Stimulated activated CD8-positive, alpha-beta memory T cell treated with anti-CD3 and anti-CD28 coated beads, Interleukin-15, amount 100 ng/mL, for 1 hour (primary cell): ENCODE data around the gene VTN.
"Not testable (repeated sequence)": the region's sequence is repeated elsewhere in the genome, so short reads cannot be mapped to it uniquely, and the experiment has no call there.

Experiments
- DNase-seq: peaks from one replicate; pipeline ENCODE4 v3.0.0-alpha.2; 2020; ENCODE audit warnings: low read depth

Gene VTN

GRCh38 chr17:28342313-28342712 is 27.8 kb downstream of the VTN start:
- no peak for DNase-seq

- DNase-seq, result no peak
These were observed 28.6 kb downstream of the VTN start for GRCh38 chr17:28341516-28341915.

- DNase-seq, result no peak
These were observed 29.7 kb downstream of the VTN start for GRCh38 chr17:28340374-28340773.

DNA sequence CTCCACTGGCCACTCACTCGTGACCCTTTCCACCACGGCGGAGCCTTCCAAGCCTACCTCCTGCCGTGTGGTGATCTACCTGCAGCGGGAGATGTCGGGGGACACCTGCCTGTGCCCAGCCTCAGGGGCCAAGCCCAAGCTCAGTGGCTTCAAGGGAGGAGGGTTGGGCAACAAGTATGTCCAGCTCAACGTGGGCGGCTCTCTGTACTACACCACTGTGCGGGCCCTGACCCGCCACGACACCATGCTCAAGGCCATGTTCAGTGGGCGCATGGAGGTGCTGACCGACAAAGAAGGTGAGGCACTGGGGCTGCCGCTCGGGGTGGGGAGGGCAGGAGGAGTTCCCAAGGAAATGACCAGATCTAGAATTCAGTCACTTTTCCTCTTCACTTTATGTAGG is 30.7 kb downstream of the VTN start:
- no peak for DNase-seq

GRCh38 chr17:28338769-28339212 is 31.3 kb downstream of the VTN start:
- DNase-seq, result not testable (repeated sequence)

DNA sequence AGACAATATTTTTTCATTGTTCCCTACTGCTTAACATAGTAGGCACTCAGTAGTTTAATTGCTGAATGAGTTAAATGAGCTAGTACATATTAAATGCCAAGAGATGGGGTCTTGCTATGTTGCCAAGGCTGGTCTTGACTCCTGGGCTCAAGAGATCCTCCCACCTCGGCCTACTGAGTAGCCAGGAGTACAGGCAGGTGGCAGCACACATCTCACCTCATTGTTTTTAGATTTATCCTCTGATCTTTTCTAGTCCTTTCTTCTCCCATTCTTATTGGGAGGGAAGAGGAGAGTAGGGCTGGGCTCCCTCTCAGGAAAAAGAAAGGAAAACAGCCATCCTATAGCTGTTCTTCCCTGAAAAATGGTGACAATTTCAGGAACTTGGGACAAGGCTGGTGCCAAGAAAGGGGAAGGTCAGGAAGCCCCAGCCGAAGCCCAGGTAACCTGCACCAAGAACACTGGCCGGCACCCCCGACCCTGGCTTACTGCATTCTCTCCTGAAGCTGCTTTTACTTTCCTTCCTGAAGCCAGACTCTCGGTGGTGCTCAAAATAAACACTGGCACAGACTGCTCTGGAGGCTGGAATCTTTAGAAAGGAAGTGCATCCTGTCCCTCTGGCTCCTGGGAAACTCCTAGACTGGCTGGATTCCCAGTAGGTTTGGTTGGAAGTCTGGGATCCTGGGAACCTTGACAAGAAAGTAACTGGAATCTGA is 31.9 kb downstream of the VTN start:
- no peak for DNase-seq

DNA sequence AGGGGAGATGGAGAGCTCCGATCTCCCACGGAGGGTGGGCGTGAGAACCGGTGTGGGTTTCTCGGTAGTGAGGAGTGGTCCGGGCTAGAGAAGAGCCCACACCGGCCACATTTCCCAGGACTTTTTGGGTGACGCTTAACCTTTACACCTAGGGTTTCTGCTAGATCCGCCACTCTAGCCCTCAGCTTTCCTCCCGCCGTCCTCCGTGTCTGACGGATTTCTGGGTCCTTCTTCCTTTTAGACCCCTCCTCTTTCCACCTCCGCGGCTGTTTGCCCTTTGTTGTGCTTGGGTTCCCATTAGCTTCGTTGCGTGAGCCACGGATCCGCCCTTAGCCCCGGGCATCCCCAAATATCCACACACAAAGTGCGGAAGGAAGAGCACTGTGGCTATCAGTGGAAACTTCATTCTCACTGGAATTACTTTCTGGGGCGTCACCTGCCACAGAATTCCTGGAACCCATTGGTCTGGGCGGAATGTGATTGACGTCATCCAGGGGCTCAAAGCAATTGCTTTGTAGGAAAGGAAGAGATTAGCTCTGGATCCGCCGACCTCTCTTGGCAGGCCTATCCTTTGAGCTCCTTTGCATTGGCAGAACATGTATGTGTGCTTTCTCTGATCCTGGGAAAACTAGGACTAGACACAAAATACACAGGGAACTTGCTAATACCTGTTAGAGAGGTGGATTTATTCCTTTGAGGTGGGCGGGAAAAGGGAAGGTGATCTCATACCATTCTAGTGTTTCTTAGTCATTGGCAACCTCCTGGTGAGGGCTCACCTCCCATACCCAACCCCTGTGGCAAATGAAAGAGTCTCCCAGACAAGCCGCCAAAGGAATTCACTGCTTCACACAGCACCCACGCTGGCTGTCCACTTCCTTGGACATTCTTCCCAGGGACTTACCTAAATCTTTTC is 33.9 kb downstream of the VTN start:
- DNase-seq, result no peak

- DNase-seq, result peak; percentile 95
These were observed 34.7 kb downstream of the VTN start, which contains the start of the genes IFT20 and TNFAIP1 for GRCh38 chr17:28335201-28335958. IFT20 (minus strand) TSS chr17:28335472; CDS start chr17:28331985, 3,487 bp downstream. TNFAIP1 (plus strand) TSS chr17:28335761; CDS start chr17:28339522, 3,761 bp downstream.

DNA sequence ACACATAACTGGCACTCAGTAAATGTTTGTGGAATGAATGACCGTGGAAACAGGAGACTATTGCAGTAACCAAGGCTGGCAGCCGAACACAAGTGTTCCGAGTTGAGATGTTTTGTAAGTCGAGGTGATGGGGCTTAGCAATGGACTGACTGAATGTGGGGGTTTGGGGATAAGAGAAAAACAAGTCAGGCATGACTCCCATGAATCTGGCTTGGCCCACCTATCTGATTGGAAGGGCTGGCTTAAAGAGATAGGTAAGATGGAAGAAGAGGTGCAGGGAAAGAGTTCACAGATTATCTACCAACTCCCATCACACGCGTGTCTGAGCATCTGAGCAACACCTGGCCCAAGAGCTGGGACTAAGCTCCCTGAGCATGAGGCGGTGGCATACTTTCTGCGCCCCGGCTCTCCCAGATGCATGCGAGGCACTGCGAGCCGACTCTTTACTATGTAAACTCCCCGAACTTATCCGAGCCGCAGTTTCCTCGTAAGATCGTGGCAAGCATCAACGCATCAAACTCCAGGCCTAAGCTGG is 35.4 kb downstream of the VTN start:
- no peak for DNase-seq

GRCh38 chr17:28334171-28334570 is 35.9 kb downstream of the VTN start:
- no peak for DNase-seq

DNA sequence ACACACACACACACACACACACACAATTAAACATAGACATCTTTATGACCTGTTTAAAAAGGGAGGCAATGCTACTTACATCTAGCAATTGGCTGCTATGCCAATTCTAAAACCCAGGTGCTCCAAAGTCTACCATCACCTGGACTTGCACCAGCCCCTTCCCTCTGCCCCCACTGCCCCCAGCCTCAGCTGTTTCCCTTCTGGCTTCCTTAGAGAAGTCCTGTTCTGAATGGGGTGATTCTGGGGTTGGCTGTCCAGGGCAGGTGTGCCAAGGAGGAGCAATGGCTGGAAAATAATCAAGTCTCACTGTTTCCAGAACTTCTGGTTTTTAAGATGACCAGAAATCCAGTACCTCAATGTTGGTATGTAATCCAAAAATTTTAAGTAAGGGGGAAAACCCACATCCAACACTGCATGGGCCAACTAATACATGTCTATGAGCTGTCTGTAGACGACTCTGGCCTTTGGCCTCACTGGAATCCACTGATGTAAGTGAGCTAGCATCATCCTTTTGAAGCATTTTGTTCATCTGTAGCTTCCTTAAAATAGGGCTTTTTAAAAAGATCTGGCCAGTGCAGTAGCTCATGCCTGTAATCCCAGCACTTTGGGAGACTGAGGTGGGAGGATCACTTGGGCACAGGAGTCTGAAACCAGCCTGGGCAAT is 36.9 kb downstream of the VTN start:
- no peak for DNase-seq

DNA sequence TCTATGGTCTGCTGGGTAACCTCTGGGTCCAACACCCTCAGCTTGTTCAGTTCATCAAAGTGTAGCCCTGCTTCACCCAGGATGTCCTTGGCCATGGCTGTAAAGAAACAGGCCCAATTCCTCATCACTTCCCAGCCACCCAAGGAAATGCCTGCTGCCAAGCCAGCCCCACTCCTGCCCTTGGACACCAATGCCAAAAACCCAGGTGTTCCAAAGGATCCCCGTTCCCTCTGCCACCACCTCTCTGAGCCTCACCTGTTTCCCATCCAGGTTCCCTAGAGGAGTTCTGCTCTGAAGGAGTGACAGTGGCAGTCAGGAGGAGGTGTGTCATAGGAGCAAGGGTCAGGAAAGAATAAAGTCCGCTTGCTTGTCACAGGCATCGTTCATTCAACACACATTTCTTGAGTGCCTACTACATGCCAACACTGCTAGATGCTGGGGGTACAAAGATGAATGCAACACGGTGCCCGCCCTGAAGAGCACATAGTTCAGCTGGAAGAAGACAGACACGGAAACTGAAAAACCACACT is 38.2 kb downstream of the VTN start:
- DNase-seq, result no peak

DNA sequence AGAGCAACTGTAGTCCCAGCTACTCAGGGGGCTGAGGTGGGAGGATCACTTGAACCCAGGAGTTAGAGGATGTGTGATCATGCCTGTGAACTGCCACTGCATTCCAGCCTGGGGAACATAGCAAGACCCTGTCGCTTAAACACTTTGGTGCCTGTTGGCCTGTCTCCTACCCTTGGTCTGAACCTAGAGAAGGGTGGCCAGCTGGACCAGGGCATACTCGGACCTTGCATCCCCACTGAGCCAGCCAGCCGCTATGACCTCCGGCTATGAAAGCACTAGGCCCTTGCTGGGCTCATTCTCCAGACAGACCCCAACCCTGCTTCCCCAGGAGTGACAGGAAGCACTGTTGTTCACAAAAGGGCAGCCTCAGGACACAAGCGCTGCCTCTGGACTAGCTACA is 39.4 kb downstream of the VTN start:
- no peak for DNase-seq

DNA sequence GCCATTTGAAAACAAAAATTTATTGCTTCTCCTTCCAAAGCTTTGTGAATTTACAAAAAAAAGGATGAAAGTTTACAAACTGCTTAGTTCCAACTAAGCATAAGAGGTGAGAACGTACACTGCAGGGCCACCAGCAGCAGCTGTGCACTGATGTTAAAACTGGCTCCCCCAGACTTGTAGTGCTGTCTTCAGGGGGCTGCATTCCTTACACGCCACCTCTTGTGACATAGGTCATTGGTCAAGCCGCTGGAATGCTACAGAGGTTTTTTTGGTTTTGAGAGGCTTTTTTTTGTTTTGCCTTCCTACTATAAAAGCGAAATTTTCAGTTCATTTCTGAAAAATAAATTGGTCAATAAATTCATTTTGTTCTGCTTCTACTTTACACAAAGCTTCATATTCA is 41.8 kb downstream of the VTN start:
- no peak for DNase-seq

DNA sequence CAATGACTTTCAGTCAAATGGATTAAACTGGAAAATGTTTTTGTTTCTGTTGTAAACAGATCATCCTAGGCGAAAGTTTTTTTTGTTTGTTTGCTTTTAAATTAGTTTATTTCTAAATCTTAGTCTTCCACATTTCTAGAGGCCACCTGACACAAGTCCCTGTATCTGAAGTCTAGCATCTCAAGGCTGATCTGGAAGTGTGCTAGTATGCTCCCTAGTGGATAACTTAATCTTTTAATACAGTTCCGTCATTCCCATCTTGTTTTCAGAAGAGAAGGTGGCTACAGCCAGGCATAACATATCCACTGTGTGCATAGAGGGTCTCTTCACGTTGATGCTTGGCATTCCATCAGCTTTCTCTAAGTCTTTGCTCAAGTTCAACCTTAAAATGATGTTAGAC is 42.4 kb downstream of the VTN start:
- no peak for DNase-seq

GRCh38 chr17:28327031-28327607 is 43.0 kb downstream of the VTN start:
- DNase-seq, result no peak

DNA sequence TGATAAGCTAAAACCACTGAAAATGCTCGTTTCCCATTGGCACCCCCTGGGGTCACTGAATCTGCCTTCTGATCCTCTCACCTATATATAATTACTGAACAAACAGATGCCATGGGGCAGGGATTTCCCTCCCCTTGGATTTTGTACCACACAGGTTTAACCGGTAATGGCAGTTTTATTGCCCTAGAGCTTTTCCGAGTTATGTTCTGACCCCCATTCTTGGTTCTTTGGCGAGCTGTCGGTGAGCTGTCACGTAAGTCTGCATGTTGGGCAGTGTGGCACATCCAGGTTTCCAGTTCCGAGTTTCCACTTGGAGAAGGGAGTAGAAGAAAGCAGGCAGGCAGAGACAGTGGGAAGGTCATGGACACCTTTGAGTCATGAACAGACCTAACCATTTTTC is 44.0 kb downstream of the VTN start:
- DNase-seq, result no peak

GRCh38 chr17:28325211-28325610 is 44.9 kb downstream of the VTN start:
- no peak for DNase-seq

DNA sequence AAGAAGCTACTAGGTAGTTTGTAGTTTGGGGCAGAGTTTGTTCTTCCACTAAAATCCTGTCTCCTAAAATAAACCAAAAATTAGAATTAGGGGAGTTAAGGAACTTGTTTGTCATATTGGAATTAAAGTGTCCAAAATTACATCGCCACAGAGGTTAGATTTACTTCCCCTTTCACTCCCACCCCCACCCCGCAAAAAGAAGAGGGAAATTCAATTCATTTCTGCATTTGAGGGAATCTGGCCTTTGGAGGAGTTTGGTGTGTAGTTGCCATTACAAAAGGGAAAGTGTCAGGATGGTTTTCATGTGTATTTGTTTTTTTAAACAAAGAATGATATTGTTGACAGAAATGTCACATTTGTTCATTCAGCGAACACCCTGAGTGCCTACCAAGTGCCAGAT is 45.3 kb downstream of the VTN start:
- no peak for DNase-seq

DNA sequence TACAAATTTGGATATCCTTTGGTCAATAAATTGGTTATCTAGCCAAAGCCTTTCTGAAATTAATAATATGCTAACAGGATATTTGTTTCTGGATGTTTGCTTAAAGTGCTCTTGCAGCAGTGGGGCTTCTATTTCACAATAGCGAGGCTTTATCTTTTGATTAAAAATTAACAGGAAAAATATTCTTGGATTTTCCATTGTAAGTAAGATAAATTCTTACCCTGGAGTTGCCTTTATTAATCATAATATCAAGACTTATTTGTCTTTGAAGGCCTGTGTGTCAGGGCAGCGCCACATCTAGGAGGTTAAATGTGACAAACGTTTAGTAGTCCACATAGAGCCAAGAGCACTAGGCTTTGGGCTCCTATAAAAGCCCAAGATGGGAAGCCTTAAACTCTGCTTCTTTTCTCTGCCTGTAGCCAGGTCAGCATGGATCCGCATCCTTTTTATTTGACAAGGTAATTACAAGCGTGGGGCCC is 45.8 kb downstream of the VTN start:
- DNase-seq, result no peak
